Stomach (tissue), 4 donors: Measurements from ENCODE around the gene NEK6.

Experiments used
- EP300 ChIP-seq: sonication (generic); formaldehyde crosslinking; IDR thresholded peaks from one replicate; pipeline ENCODE4 v1.6.1; 2017; ENCODE audit warnings: antibody characterized with exemption
- POLR2A ChIP-seq, 4 donors: fragments of 450-650 bp; IDR thresholded peaks; one replicate each; pipeline ENCODE4 v1.6.1; 2016; ENCODE audit warnings: antibody characterized with exemption in 4 of 4, control low read depth in 2 of 4, mild to moderate bottlenecking in 1 of 4, moderate library complexity in 1 of 4
- TF ChIP-seq, protein P1 (sequence below), 7 experiments: fragments of 450-650 bp in 4 of 7; fragments of 200-600 bp in 3 of 7; sonication (generic) in 3 of 7; IDR thresholded peaks; one replicate each; pipeline ENCODE4 v1.5.1; 2016 to 2019; ENCODE audit warnings: antibody characterized with exemption in 7 of 7, control low read depth in 2 of 7, mild to moderate bottlenecking in 1 of 7

DNA sequence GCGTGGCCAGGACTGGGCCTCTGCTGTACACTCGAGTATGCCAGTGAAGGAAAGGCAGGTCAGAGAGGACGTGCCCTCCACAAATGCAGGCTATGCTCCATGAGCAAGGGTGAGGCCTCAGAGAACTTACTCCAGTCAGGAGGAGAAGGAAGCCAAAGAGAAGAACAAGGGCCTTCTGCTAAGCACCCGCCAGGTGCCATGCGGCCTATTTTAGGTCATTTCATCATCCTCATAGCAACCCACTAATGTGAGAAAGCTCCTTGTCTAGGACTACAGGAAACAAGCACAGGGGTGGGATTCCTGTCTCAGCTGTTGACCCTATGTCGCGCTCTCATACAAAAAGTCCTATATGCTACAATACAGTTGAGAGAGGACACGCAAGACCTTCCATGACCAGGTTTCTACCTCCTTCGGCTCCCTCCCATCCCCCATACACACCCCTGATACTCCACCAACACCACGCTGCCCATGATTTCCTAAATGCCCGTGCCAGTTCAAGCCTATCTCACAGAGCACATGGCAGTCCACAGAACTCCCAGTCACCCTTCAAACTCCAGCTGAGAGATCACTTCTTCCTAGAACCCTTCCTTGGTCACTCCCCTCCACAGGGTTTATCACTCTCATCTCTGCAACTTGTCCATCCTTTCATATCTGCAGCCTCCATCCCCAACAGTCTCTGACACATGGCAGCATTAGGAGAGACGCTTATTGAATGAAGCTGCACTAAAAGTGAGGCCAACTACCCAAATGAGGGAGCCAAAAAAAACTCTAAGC lies 130.7 kb downstream of the NEK6 start:
- TF ChIP-seq POLR2A (IDR thresholded peaks at IDR 0.05) (no peak), EP300 (no peak)
- TF ChIP-seq, protein P1, sequence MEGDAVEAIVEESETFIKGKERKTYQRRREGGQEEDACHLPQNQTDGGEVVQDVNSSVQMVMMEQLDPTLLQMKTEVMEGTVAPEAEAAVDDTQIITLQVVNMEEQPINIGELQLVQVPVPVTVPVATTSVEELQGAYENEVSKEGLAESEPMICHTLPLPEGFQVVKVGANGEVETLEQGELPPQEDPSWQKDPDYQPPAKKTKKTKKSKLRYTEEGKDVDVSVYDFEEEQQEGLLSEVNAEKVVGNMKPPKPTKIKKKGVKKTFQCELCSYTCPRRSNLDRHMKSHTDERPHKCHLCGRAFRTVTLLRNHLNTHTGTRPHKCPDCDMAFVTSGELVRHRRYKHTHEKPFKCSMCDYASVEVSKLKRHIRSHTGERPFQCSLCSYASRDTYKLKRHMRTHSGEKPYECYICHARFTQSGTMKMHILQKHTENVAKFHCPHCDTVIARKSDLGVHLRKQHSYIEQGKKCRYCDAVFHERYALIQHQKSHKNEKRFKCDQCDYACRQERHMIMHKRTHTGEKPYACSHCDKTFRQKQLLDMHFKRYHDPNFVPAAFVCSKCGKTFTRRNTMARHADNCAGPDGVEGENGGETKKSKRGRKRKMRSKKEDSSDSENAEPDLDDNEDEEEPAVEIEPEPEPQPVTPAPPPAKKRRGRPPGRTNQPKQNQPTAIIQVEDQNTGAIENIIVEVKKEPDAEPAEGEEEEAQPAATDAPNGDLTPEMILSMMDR (IDR thresholded peaks at IDR 0.05) = no peak
